GM20431 (cell line): ENCODE measurements around the gene SPARCL1.
"Not testable (repeated sequence)": the region's sequence is repeated elsewhere in the genome, so short reads cannot be mapped to it uniquely, and the experiment has no call there.

Source experiments
- in situ Hi-C: fragments of 300-500 bp; cut with MseI, MboI; formaldehyde crosslinking; loops from one replicate; pipeline ENCODE4 v1.15.0; 2020; ENCODE audit warnings: low sequenced_read_pairs; ENCODE audit not compliant: unreplicated experiment

Gene SPARCL1

DNA sequence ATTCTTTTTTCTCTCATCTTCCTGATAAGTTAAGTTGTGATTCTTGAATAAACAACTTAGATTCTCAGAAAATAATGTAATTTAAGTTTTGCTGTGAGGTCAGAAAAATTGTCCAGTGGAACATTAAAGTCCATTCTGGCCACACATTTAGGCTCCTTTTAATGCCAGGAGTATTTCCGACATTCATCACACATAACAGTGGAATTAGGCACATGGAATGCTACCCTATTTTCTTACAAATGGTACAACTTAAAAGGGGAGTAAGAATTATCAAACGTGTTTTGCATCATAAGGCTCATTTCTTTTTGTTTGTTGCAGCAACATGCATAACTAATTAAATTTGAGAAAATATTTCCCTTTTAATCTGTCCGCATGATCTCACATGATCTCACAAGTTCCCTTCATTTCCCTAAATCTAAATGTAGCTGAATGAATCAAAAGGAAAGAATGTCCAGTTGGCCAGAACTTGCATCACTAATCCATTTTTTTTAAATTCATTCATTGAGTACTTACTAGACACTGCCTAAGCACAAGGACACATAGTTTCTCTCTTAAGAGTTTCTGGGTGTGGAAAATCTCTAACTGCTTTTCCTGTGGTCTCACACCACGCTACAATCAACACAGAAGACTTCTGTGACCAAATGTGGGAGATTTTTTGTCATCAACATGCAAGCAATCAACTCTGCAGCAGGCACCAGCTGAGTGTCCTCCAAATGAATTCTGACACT lies 22.0 kb downstream of the SPARCL1 start:
- in situ Hi-C loops, result no loop called here

DNA sequence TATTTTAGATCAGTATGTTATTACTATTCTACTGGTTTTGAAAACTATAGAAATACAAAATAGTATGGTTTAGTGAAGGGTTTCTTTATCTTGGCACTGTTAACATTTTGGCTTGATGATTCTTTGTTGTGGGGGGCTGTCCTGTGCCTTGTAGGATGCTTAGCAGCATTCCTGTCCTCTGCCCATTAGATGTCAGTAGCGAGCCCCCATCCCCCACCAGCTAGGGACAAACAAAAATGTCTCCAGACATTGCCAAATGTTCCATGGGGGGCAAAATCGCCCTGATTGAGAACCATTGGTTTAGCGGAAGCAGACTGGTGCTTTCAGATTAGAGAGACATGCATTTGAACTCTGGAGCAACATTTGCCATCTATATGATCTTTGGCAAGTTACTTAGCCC lies 23.3 kb downstream of the SPARCL1 start:
- in situ Hi-C loops, result no loop called here

DNA sequence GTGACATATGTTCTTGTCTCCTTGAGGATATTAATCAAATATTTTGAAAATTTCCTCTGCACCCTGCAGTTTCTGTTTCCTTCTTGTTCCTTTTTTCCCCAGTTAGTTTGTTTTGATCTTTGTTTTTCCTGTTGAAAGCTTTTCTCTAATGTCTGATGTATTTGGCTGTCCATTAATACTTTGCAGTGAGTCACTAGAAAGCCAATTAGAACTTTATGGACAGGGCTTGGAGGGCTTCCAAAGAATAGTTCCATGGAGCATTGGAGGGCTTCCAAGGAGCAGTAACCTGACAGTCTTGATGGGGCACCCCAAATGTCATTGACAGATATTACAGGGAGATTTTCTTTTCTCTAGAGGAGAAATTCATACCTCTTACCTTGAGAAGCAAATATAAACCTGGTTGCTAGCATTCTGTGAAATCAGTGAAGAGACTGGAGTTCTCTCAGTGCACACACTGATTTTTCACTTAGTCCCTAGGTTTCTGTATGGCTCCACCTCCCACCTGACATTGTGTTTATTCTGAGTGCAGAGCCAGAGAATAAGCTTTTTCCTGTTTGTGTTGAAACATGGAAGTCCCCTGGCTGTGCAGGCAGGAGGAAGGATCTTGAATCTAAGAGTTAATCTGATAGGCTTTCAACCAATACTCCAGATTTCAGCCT lies 26.5 kb downstream of the SPARCL1 start:
- in situ Hi-C loops, result no loop called here

DNA sequence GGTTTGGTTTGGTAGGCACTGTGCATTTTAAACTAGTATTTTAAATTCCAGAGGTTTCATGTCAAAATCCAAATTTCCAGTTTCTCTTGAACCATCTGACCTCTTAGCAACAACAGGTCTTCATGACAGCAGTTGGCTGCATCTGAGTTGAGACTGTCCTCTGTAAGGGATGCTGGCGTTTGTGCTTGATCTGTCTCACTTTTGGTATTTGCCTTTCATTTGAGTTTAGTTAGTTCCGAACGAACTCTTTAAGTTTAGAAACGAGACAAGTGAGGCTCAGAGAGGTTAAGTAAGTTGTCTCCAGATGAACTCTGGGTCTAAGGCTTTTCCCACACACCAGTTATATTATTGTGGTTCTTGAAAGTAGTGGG lies 29.1 kb downstream of the SPARCL1 start:
- in situ Hi-C loops, result no loop called here

DNA sequence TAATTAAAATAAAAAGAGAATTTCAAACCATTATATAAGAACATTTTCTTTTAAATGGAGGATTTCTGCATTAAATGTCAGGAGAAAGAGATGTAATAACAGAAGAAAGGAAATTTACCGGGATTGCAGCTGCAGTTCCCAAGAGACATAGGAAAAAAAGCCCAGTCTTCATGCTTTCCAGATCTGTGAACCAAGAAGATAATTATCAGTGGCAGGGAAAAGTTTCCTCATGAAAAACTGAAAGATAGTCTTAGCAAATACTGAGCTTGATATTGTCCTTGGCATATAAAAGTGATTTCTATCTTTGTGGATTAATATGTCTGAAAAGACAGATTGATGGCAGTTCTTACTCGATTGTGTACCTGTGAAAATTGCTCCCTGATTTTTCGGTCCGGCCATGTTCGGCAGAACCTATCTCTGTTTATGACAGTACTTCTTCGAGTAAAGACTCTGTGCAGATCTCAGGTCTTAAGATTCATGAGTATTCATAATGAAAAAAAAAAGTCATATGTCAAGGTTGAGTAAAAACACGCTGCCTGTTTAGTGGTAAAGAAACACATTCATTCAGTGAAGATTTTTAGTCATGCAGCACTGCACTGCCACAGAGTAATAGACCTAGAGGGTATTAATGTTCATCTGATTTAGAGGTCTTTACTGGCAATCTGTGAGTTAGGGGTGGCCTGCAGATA lies 29.6 kb downstream of the SPARCL1 start:
- in situ Hi-C loops, result no loop called here

DNA sequence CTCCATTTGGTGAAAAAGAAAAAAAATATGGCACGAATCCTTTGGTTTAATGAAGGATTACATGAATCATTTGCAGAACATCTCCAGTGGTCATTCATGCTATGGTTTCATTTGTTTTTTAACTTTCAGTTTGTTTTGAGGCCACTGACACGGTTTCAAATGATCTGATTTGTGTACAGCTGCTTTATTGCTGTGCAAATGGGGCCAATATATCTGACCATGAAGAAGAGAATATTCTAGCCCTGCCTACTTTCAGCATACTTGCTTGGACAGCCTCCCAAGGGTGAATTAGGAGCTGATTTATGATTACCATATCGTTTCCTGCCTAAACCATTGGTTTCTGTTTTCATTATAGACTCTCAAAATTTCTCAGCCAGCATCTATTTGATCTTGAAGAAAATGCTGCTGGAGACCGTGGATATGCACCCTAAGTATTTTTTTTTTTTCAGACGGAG lies 30.7 kb downstream of the SPARCL1 start:
- in situ Hi-C loops, result no loop called here

DNA sequence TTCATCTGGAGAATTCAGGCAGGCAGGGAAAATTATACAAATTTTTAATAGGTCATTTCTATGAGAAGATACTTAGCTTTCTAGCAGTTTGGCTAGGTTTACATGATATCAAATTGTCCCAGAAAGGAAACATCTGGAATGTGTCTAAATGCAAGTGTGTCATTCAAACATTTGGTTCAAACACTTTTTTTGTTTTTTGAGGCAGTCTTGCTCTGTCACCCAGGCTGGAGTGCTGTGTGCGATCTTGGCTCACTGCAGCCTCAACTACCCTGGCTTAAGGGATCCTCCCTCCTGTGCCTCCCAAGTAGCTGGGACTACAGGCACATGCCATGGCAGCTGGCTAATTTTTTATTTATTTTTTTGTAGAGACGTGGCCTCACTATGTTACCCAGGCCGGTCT lies 31.6 kb downstream of the SPARCL1 start:
- in situ Hi-C loops, result no loop called here

DNA sequence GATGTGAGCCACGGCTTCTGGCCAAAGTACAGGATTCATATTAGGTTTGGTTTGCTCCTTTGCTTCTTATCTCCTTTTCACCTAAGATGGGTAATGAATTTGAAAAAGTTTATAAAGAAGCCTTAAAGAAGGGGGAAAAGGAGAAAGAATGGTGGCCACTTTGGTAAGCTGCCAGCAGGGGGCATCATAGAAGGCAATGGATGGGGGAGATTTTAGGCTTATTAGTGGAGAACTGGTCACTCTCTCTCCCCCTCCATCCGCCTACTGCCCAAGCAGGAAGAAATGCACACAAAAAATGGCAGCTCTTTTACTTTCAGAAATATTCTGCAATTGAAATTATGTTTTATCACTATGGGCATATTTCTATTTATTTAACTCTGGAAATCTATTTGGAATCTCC lies 32.0 kb downstream of the SPARCL1 start:
- in situ Hi-C loops, result no loop called here

DNA sequence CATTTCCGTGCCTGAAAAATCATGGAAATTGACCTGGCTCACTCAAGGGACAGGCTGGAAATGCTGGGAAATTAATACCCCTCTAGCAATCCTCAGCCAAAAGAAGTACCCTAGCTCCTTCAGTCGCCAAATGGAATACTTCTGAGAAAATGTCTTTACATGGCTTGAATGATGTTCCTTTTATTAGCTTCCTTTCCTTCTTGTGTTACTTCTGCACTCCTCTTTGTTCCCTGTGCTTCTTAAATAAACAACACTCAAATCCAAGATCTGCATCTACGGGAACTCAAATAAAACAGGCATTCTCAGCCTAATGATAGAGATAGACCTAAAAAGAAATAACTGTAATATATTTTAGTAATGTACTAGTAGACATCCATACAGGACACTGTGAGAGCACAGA lies 36.1 kb downstream of the SPARCL1 start:
- in situ Hi-C loops, result no loop called here

DNA sequence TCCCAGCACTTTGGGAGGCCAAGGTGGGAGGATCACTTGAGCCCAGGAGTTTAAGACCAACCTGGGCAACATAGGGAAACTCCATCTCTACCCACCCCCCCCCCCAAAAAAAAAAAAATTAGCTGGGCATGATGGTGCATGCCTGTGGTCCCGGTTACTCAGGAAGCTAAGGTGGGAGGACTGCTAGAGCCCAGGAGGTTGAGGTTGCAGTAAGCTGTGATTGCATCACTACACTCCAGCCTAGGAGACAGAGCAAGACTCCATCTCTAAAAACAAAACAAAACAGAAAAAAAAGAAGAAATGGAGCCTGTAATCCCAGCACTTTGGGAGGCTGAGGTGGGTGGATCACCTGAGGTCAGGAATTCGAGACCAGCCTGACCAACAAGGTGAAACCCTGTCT lies 37.3 kb downstream of the SPARCL1 start:
- in situ Hi-C loops, result not testable (repeated sequence)

DNA sequence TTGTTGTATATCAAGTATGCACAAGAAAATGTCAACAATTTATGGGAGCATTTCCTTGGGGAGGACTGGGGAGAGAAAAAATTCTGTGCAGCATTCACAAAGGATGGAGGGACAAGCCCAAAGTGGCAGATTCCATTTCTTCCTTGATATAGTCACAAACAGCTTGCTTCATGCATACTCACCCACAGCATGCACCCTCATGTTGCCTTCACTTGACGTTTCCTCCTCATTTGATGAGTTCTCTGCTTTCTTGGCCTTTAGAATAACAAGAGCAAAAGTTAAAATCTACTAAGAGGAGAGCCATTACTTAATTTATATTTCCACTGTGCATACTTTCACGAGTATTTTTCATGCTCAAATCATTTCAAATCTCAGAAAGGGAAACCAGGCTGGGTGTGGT lies 37.7 kb downstream of the SPARCL1 start:
- in situ Hi-C loops, result no loop called here

DNA sequence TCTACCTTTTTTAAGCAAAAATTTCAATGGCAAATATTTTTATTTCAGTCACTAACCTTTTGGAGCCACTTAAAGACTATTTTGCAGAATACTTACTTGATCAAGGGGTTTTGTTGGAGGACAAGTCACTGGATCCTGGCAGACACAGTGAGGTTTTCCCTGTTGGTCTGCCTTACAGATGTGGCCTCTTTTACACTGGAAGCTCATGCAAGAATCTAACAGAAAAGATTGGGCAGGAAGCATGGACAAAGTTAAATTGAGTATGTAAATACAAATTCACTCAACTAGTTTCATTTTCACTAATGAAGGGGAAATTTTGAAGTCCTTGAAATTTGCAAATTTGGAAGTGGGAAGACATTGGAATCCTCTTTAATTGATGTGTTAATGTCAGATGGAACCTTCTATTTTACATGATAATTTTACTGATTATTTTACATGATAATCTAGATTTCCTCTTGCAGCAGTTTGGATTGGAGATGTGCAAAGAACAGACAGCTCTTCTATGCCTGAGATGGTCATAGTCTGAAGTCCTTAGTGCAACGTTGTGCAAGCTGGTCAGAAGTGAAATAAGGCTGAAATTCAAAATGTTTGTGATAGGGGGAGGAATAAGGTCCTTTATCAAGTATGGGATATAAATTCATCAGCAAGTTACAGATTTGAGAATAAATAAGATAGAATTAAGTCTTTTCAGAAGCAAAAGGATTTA lies 38.4 kb downstream of the SPARCL1 start:
- in situ Hi-C loops, result no loop called here

DNA sequence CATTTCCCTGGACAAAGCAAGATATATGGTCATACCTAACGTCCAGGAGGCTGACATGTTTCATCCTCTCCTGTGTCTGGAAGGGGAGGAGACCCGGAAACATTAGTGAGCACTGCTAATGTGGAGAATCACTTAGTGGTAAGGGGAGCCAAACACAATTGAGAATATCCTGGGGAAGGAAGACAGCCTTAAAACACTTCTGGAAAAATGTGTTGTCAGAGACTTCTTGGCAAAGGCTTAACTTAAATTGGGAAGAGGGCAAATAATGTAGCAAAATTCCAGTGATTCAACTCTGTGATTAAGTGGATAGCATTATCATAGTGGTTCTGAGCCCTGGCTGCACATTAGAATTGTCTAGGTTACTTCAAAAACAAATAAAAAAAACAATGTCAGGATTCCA lies 39.5 kb downstream of the SPARCL1 start:
- in situ Hi-C loops, result no loop called here

DNA sequence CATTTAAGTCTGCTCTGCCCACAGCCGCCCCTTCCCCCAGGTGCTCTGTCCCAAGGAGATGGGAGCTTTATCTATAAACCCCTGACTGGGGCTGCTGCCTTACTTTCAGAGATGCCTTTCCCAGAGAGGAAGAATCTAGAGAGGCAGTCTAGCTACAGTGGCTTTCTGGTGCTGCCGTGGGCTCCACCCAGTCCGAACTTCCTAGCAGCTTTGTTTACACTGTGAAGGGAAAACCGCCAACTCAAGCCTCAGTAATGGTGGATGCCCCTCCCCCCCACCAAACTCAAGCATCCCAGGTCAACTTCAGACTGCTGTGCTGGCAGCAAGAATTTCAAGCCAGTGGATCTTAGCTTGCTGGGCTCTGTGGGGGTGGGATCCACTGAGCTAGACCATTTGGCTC lies 40.5 kb downstream of the SPARCL1 start:
- in situ Hi-C loops, result not testable (repeated sequence)

DNA sequence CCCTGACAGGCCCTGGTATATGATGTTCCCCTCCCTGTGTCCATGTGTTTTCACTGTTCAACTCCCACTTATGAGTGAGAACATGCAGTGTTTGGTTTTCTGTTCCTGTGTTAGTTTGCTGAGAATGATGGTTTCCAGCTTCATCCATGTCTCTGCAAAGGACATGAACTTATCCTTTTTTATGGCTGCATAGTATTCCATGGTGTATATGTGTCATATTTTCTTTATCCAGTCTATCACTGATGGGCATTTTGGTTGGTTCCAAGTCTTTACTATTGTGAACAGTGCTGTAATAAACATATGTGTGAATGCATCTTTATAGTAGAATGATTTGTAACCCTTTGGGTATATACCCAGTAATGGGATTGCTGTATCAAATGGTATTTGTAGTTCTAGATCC lies 45.9 kb downstream of the SPARCL1 start:
- in situ Hi-C loops, result not testable (repeated sequence)

DNA sequence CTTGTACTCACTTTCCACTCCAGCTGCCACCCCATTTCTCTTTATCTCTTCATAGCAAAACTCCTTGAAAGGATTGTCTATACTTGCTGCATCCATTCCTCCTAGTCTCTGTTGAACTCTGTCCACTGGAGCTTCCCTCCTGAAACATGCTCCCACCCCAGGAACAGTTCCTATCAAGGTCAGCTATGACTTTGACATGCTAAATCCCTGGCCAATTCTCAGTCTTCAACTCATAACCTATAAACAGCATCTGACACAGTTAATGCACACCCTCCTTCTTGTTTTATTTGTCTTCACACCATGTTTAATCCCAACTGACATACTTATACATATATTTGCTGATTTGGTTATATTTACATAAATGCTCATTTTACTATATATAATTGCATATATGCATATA lies 47.8 kb downstream of the SPARCL1 start:
- in situ Hi-C loops, result no loop called here

DNA sequence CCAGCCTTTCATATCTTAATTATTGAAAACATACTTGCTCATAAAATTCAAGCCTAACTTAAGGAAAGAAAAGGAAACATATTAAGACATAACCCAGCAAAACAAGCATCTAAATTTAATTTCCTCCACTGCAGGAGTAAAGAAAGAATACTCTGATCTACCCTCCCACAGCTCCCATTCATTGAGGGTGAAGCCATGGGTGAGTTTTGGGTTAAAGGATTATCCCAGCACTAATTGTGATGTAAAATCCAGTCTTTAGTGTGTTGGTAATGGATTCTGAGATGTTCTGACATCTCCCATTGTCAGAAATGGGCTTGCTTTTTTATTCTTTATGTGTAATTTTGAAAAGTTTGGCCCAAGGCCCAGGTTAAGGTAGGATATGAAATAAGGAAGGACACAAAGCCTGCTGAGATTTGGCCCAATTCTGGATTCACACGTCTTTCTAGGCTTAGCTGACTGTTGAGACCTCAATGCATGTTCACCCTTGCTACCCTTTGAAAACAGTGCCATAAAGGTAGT lies 50.4 kb downstream of the SPARCL1 start:
- in situ Hi-C loops, result no loop called here

DNA sequence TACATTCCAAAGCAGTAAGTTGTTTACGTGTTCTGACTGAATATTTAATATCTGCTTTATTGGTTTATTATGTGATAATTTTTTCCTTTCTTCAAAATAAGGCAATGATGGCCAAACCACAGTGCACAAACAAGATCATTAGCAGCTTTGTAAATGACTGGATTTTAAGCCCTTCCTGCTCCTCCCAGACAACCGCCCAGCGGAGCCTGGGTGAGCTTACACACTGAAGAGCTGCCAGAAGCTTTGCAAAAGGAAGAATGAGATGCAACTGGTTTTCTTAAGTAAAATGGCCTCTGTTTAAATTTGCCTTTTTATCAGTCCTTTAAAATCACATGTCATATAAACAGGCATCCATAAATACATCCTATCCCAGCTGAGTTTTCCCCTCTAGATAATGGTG lies 52.2 kb downstream of the SPARCL1 start:
- in situ Hi-C loops, result no loop called here

DNA sequence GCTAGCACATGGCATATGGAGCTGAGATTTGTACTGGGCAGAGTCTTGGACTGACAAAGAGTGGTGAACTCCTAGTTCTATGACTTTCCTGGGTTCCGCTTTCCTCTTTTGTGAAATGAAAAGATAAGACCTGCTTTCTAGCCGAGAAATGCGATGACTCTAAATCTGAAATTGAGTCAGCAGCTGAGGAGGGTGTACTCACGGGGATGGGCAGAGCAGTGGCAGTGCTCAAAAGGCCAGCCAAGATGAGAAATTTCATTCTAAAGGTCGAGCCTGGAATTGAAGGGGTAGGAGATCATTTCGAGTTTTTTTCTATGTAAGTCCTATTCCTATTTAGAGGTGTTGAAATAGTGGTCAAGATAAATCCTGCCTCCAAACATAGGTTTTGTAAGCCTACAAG lies 59.8 kb downstream of the SPARCL1 start:
- in situ Hi-C loops, result loop anchor here (25.0 kb wide), 1 partner anchor 107 kb away; no protein-coding TSS in a partner anchor

DNA sequence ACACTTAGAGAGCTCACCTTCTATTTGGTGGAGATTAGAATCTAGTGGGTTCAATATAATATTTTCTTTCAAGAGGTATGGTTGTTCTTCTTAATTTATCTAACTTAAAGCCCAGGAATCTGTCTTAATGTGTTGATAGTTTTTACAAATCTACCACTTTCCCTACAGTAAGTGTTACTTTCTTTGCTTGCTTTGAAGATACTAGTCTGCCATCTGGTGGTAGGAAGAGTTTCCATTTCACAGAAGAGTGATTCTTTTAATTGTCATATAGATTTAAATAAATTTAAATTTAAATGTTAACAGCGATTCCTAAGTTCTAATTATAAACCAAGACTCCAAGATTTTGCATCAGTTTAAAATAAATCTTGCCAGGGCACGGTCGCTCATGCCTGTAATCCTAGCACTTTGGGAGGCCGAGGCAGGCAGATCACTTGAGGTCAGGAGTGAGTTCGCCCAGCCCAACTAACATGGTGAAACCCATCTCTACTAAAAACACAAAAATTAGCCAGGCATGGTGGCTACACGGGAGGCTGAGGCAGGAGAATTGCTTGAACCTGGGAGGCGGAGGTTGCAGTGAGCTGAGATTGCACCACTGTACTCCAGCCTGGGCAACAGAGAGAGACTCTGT lies 63.3 kb downstream of the SPARCL1 start:
- in situ Hi-C loops, result loop anchor here (25.0 kb wide), 1 partner anchor 104 kb away; no protein-coding TSS in a partner anchor
